Upper lobe of left lung (tissue), 4 donors: ENCODE results near the gene EXOC2.

ENCODE experiments used
- POLR2A ChIP-seq, 4 donors: fragments of 450-650 bp; IDR thresholded peaks; one replicate each; pipeline ENCODE4 v1.5.1; 2016 to 2017; ENCODE audit warnings: antibody characterized with exemption in 4 of 4, mild to moderate bottlenecking in 2 of 4
- TF ChIP-seq, protein P1 (sequence below), 6 experiments: fragments of 450-650 bp in 4 of 6; fragments of 200-600 bp in 2 of 6; sonication (generic) in 2 of 6; IDR thresholded peaks; one replicate each; pipeline ENCODE4 v1.5.1; 2016 to 2019; ENCODE audit warnings: antibody characterized with exemption in 6 of 6

DNA sequence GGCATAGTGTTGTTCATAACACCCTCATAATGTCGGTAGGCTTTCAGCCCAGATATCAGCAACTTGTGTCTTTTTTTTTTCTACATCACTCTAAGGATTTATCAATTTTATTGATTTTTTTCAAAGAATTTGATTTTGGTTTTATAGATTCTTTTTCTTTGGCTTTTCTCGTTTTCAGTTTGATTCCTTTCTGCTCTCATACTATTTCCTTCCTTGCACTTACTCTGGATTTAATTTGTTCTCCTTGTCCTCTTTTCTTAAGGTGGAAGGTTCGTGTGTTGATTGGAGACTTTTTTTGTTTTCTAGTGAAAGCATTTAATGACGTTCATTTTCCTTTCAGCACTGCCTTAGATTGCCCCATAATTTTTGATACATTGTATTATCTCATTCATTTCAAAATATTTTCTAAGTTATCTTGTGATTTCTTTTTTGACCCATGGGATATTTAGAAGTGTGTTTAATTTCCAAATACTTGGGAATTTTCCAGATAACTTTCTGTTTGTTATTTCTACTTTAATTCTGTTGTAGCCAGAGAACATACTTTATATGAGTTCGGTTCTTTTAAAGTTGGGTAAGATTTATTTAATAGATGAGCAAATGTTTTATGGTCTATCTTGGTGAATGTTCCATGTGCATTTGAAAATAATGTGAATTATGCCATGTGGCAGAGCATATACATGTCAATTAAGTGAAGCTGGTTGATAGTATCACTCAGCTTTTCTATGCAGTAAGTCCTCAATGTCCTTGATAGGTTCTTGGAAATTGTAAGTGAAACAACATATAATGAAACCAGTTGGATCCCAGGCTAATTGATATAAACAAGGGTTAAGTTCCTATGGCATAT, 238.6 kb downstream of the EXOC2 start:
- TF ChIP-seq, protein P1, sequence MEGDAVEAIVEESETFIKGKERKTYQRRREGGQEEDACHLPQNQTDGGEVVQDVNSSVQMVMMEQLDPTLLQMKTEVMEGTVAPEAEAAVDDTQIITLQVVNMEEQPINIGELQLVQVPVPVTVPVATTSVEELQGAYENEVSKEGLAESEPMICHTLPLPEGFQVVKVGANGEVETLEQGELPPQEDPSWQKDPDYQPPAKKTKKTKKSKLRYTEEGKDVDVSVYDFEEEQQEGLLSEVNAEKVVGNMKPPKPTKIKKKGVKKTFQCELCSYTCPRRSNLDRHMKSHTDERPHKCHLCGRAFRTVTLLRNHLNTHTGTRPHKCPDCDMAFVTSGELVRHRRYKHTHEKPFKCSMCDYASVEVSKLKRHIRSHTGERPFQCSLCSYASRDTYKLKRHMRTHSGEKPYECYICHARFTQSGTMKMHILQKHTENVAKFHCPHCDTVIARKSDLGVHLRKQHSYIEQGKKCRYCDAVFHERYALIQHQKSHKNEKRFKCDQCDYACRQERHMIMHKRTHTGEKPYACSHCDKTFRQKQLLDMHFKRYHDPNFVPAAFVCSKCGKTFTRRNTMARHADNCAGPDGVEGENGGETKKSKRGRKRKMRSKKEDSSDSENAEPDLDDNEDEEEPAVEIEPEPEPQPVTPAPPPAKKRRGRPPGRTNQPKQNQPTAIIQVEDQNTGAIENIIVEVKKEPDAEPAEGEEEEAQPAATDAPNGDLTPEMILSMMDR (IDR thresholded peaks at IDR 0.05): no peak
- TF ChIP-seq POLR2A (IDR thresholded peaks at IDR 0.05): no peak
